Neural cell (in vitro differentiated cells): ENCODE measurements around the gene LRRN3. TPM values are rescaled to one million over a fixed set of nuclear protein-coding genes. Genes with fewer than 3 reads are reported as not detected.

ENCODE experiments used
- H2AFZ ChIP-seq: fragments of 200-600, 300-800 bp; sonication (generic), shearing (Covaris generic); 2 replicates; pipeline ENCODE4 v1.6.0; 2014; ENCODE audit warnings: low read depth, mild to moderate bottlenecking, antibody characterized with exemption, low read length, moderate library complexity
- H3F3A ChIP-seq: fragments of 200-600 bp; shearing (Covaris generic); 2 replicates; pipeline ENCODE4 v1.6.1; 2016; ENCODE audit warnings: mild to moderate bottlenecking, moderate library complexity, mixed read lengths, antibody characterized with exemption, low read length; ENCODE audit not compliant: insufficient read depth, poor library complexity, severe bottlenecking
- H3K27ac ChIP-seq: fragments of 200-600, 300-800 bp; sonication (generic), shearing (Covaris generic); 2 replicates; pipeline ENCODE4 v1.5.1; 2014; ENCODE audit warnings: mild to moderate bottlenecking, low read length, moderate library complexity
- H3K27me3 ChIP-seq: fragments of 300-800, 200-600 bp; sonication (generic), shearing (Covaris generic); 2 replicates; pipeline ENCODE4 v1.6.0; 2014; ENCODE audit warnings: mild to moderate bottlenecking, low read depth, low read length, moderate library complexity; ENCODE audit not compliant: insufficient read depth
- H3K36me3 ChIP-seq: fragments of 300-800, 200-600 bp; sonication (generic), shearing (Covaris generic); 2 replicates; pipeline ENCODE4 v1.5.1; 2014; ENCODE audit warnings: mild to moderate bottlenecking, antibody characterized with exemption, low read length, moderate library complexity; ENCODE audit not compliant: insufficient read depth
- H3K4me2 ChIP-seq: fragments of 300-800, 200-600 bp; sonication (generic), shearing (Covaris generic); 2 replicates; pipeline ENCODE4 v1.6.0; 2014; ENCODE audit warnings: mild to moderate bottlenecking, low read length
- H3K4me3 ChIP-seq: fragments of 300-800, 200-600 bp; sonication (generic), shearing (Covaris generic); 2 replicates; pipeline ENCODE4 v1.5.1; 2014; ENCODE audit warnings: mild to moderate bottlenecking, low read length, moderate library complexity
- H3K79me2 ChIP-seq: fragments of 200-600 bp; shearing (Covaris generic); replicated peaks from 2 replicates; pipeline ENCODE4 v1.6.0; 2014; ENCODE audit warnings: mild to moderate bottlenecking, low read length, moderate library complexity; ENCODE audit not compliant: insufficient read depth
- H3K9ac ChIP-seq: fragments of 300-800, 200-600 bp; sonication (generic), shearing (Covaris generic); 2 replicates; pipeline ENCODE4 v1.6.1; 2016; ENCODE audit warnings: mild to moderate bottlenecking, low read length, mixed read lengths
- H3K9me2 ChIP-seq: fragments of 200-600 bp; shearing (Covaris generic); 2 replicates; pipeline ENCODE4 v1.6.1; 2016; ENCODE audit warnings: mild to moderate bottlenecking, low read length, mixed read lengths; ENCODE audit not compliant: insufficient read depth
- H3K9me3 ChIP-seq: fragments of 200-600, 300-800 bp; sonication (generic), shearing (Covaris generic); 2 replicates; pipeline ENCODE4 v1.6.1; 2016; ENCODE audit warnings: mild to moderate bottlenecking, mixed run types, low read length, moderate library complexity, mixed read lengths
- H4K20me1 ChIP-seq: fragments of 200-600 bp; shearing (Covaris generic); 2 replicates; pipeline ENCODE4 v1.6.1; 2016; ENCODE audit warnings: mild to moderate bottlenecking, mixed run types; ENCODE audit not compliant: insufficient read depth
- CTCF ChIP-seq: fragments of 450-650 bp; IDR thresholded peaks from 2 replicates; pipeline ENCODE4 v1.5.1; 2014; ENCODE audit warnings: antibody characterized with exemption, mild to moderate bottlenecking, moderate library complexity; ENCODE audit not compliant: poor library complexity, severe bottlenecking
- EP300 ChIP-seq: fragments of 450-650 bp; conservative IDR thresholded peaks from 2 replicates; pipeline ENCODE4 v1.6.1; 2014; ENCODE audit warnings: antibody characterized with exemption, mild to moderate bottlenecking, moderate library complexity; ENCODE audit not compliant: poor library complexity, severe bottlenecking
- EZH2 ChIP-seq: fragments of 200-600, 300-800 bp; shearing (Covaris generic), sonication (generic); IDR thresholded peaks from 2 replicates; pipeline ENCODE4 v1.6.1; 2014; ENCODE audit warnings: antibody characterized with exemption, low read length, borderline replicate concordance, mild to moderate bottlenecking; ENCODE audit not compliant: insufficient read depth, poor library complexity, severe bottlenecking
- MXI1 ChIP-seq: fragments of 450-650 bp; conservative IDR thresholded peaks from 2 replicates; pipeline ENCODE4 v1.6.1; 2014; ENCODE audit warnings: antibody characterized with exemption, mild to moderate bottlenecking; ENCODE audit not compliant: poor library complexity, severe bottlenecking
- POLR2AphosphoS5 ChIP-seq: IDR thresholded peaks from 2 replicates; pipeline ENCODE4 v1.6.1; 2012
- RAD21 ChIP-seq: fragments of 450-650 bp; conservative IDR thresholded peaks from 2 replicates; pipeline ENCODE4 v1.6.1; 2014; ENCODE audit warnings: antibody characterized with exemption, mild to moderate bottlenecking, moderate library complexity
- REST ChIP-seq: IDR thresholded peaks from 2 replicates; pipeline ENCODE4 v1.6.1; 2012; ENCODE audit warnings: borderline replicate concordance
- SMC3 ChIP-seq: fragments of 450-650 bp; conservative IDR thresholded peaks from 2 replicates; pipeline ENCODE4 v1.6.1; 2014; ENCODE audit warnings: antibody characterized with exemption, mild to moderate bottlenecking, moderate library complexity; ENCODE audit not compliant: poor library complexity
- TAF1 ChIP-seq: IDR thresholded peaks from 2 replicates; pipeline ENCODE4 v1.6.1; 2012; ENCODE audit warnings: low read depth
- polyA plus RNA-seq: library from polyadenylated mRNA; depleted of rRNA; stranded (reverse); fragments of >200 nt; gene quantifications from 2 replicates; pipeline ENCODE4 v1.2.3, GENCODE V29; 2014

LRRN3 gene
- polyA plus RNA-seq, 1 donor from 2014 or later: 138 TPM

- no peak overlapping the region for H3K9ac ChIP-seq
- H3K27me3 ChIP-seq: no peaks in the 10 kb centered on the region
- no peak overlapping the region for H2AFZ ChIP-seq
- H3K27ac ChIP-seq: no peak overlapping the region
- H3K4me2 ChIP-seq: no peak overlapping the region
- no peaks in the 10 kb centered on the region for H3K36me3 ChIP-seq
- no peaks in the 10 kb centered on the region for H3F3A ChIP-seq
- no peak overlapping the region for H3K4me3 ChIP-seq
- H3K79me2 ChIP-seq: no peaks in the 10 kb centered on the region
- H4K20me1 ChIP-seq: no peaks in the 10 kb centered on the region
- no peaks in the 10 kb centered on the region for H3K9me2 ChIP-seq
- no peaks in the 10 kb centered on the region for H3K9me3 ChIP-seq
- no peak for TF ChIP-seq POLR2AphosphoS5
- TF ChIP-seq EP300: no peak
- no peak for TF ChIP-seq TAF1
- no peak for TF ChIP-seq EZH2
These were observed 43.3 kb upstream of the LRRN3 start for GRCh38 chr7:111047595-111047994.

GRCh38 chr7:111049971-111050680, 40.8 kb upstream of the LRRN3 start:
- H2AFZ ChIP-seq: no peak overlapping the region
- no peak overlapping the region for H3K4me3 ChIP-seq
- H3K9ac ChIP-seq: no peak overlapping the region

More at GRCh38 chr7:111049971-111050680, 40.8 kb upstream of the LRRN3 start:
- H3F3A ChIP-seq: no peaks in the 10 kb centered on the region
- no peaks in the 10 kb centered on the region for H3K9me2 ChIP-seq
- no peak overlapping the region for H3K27ac ChIP-seq
- TF ChIP-seq CTCF (no peak), EP300 (no peak), POLR2AphosphoS5 (no peak), MXI1 (no peak), EZH2 (no peak), RAD21 (no peak), REST (no peak), TAF1 (no peak), SMC3 (no peak)
- no peaks in the 10 kb centered on the region for H3K27me3 ChIP-seq
- no peak overlapping the region for H3K4me2 ChIP-seq
- H3K9me3 ChIP-seq: no peaks in the 10 kb centered on the region
- H3K36me3 ChIP-seq: no peaks in the 10 kb centered on the region
- no peaks in the 10 kb centered on the region for H3K79me2 ChIP-seq
- no peaks in the 10 kb centered on the region for H4K20me1 ChIP-seq
